GM08714 (cell line): Measurements from ENCODE around the gene HSPA12A.
A peak's percentile ranks its signal among the peaks of the same experiment; 100 is the strongest.

Experiments
- H3K4me3 ChIP-seq: fragments of 200-500 bp; sonication (Bioruptor generic); 2 replicates; pipeline ENCODE4 v1.5.1; 2014; ENCODE audit warnings: mild to moderate bottlenecking, low read length, inconsistent platforms
- ZNF274 ChIP-seq: IDR thresholded peaks from 2 replicates; pipeline ENCODE4 v1.6.1; 2012; ENCODE audit warnings: mild to moderate bottlenecking, low read depth, low read length

Gene HSPA12A

GRCh38 chr10:116763440-116763839 lies 21.1 kb upstream of the HSPA12A start:
- no peak overlapping the region for H3K4me3 ChIP-seq
- TF ChIP-seq ZNF274, result no peak

- no peak for TF ChIP-seq ZNF274
- H3K4me3 ChIP-seq, result no peak overlapping the region
Measured at GRCh38 chr10:116761883-116762282, 19.5 kb upstream of the HSPA12A start.

- no peak overlapping the region for H3K4me3 ChIP-seq
- no peak for TF ChIP-seq ZNF274
Measured at GRCh38 chr10:116760919-116761318, 18.6 kb upstream of the HSPA12A start.

- TF ChIP-seq ZNF274, result no peak
- H3K4me3 ChIP-seq, result no peak overlapping the region
Measured at GRCh38 chr10:116757246-116757645, 14.9 kb upstream of the HSPA12A start.

- no peak for TF ChIP-seq ZNF274
- H3K4me3 ChIP-seq, result no peak overlapping the region
Measured at GRCh38 chr10:116756277-116756676, 13.9 kb upstream of the HSPA12A start.

GRCh38 chr10:116753759-116754158 lies 11.4 kb upstream of the HSPA12A start:
- H3K4me3 ChIP-seq, result no peak overlapping the region
- TF ChIP-seq ZNF274, result no peak

GRCh38 chr10:116752969-116753665 lies 10.8 kb upstream of the HSPA12A start:
- H3K4me3 ChIP-seq, result no peak overlapping the region
- no peak for TF ChIP-seq ZNF274

GRCh38 chr10:116752563-116752962 lies 10.2 kb upstream of the HSPA12A start:
- no peak for TF ChIP-seq ZNF274
- H3K4me3 ChIP-seq, result no peak overlapping the region

- H3K4me3 ChIP-seq, result no peak overlapping the region
- TF ChIP-seq ZNF274, result no peak
Measured at GRCh38 chr10:116748471-116748870, 6.1 kb upstream of the HSPA12A start.

GRCh38 chr10:116748041-116748440 lies 5.7 kb upstream of the HSPA12A start:
- no peak for TF ChIP-seq ZNF274
- no peak overlapping the region for H3K4me3 ChIP-seq

GRCh38 chr10:116747325-116747724 lies 5.0 kb upstream of the HSPA12A start:
- H3K4me3 ChIP-seq, result no peak overlapping the region
- TF ChIP-seq ZNF274, result no peak

GRCh38 chr10:116744885-116745284 lies 2.5 kb upstream of the HSPA12A start:
- TF ChIP-seq ZNF274, result no peak
- H3K4me3 ChIP-seq, result no peak overlapping the region

- TF ChIP-seq ZNF274, result no peak
- no peak overlapping the region for H3K4me3 ChIP-seq
Measured at GRCh38 chr10:116744163-116744753, 1.9 kb upstream of the HSPA12A start.

GRCh38 chr10:116743266-116744064 lies 1.1 kb upstream of the HSPA12A start:
- TF ChIP-seq ZNF274, result no peak
- H3K4me3 ChIP-seq, result no peak overlapping the region

GRCh38 chr10:116741391-116742351 lies 695 bp downstream of the HSPA12A start:
- H3K4me3 ChIP-seq, result peak overlapping the region; percentile 47; the same call in 1 of the 2 replicates
- TF ChIP-seq ZNF274, result no peak
